Activated CD8-positive, alpha-beta memory T cell treated with anti-CD3 and anti-CD28 coated beads, Interleukin-2, amount 50 U/mL, for 48 hours (primary cell): ENCODE results near the gene TIMM17A.
A peak's percentile ranks its signal among the peaks of the same experiment; 100 is the strongest.
"Not testable (repeated sequence)": the region's sequence is repeated elsewhere in the genome, so short reads cannot be mapped to it uniquely, and the experiment has no call there.

Experiments used
- DNase-seq: peaks from one replicate; pipeline ENCODE4 v3.0.0-alpha.2; 2020

The TIMM17A gene

DNA sequence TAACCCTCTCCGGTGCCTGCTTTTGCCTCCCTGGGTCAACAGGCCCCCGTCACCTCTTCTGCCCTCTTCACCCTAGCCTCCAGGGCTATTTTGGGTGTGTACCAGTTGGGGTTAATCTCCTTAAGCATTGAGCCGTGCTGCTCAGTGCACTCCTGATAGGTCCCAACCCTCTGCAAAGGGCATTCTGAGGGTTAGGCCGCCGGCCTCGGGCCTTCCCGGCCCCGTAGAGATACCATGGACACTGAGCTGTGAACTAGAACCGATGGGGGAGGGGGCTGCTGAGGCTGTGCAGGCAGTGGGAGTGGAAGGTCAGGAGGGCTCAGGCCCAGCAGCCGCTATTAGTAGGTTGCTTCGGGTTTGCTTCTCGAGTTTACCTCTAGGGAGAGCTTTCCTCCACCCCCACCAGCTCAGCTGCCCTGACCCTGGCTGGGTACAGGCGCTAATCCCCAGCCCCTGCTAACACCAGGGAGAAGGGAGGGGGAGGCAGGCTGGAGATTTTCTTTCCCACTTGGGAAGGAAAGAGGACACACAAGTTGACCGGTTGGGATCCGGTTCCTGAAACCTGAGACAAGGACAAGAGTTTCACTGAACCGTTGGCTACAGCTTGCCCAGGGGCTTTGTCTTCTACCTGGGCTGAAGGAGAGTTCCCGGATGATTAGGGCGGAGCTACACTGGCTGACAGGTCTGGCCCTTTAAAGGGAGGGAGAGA lies 13.7 kb upstream of the TIMM17A start:
- DNase-seq = no peak

DNA sequence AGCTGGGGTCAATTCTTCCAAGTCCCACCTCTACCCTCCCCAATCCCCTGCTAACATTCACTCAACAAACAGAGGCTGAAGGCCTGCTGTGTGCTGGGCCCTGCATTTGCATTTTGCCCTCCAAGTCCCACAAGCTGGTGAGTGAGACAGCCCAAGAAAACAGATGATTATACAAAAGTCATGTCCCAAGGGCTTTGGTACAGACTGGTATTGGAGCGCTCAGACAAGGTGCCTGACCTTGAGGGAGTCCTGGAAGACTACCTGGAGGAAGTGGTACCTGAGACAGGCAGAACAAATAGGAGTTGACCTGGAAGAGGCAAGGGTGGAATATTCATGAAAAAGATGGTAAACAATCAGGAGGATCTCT lies 13.2 kb upstream of the TIMM17A start:
- DNase-seq = no peak

DNA sequence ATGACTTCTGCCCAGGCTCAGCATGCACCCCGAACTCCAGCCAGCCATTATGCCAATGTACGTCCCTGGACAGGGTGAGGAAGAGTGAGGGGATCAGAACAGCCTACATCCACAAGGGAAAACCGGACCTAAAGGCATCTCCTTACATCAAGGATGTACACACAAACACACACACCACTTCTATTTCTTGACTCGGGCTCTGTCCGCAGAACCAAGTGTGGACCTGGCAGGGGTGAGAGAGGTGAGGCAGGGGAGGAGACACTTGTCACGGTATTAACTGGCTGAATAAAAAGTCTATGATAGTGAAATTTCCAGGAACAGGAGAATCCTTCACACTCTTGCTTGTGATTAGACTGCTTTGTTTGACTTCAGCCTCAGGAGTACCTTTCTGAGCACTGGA lies 11.3 kb upstream of the TIMM17A start:
- no peak for DNase-seq

DNA sequence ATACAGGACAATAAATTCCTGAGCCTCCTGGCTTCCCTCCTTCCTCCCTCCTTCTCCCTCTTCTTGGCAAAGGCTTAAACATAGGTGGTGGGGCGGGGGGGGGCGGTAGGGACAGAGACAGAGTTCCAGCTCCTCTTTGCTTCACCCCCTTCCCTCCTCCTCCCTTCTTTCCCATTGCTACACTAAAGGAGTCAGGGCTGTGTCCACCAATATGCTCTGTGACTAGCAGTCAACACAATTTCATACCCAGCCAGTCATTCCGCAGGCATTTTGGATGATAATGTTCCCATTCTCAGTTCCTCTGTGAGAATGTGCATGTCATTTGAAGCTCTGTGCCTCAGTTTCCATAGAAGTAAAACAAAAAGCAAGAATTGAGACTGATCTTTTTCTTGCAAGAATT lies 10.7 kb upstream of the TIMM17A start:
- no peak for DNase-seq

DNA sequence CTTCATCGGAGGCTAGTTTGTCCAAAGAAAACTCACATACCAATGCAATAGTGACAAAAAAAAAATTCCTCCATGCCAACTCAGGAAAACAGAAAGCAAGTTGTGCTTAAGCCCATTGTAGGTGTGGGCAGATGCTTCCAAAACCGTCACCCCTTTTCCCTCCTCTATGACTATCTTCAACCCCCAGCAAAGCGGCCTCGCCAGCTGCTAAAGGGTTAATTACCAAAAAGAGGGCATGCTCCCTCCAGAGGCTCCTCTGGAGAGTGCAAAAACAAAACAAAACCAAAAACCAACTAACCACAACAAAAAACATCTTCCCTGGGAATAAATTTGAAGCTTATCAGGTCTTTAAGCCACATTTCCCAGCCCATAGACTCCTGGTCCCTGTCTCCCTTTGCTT lies 10.1 kb upstream of the TIMM17A start:
- DNase-seq = no peak

DNA sequence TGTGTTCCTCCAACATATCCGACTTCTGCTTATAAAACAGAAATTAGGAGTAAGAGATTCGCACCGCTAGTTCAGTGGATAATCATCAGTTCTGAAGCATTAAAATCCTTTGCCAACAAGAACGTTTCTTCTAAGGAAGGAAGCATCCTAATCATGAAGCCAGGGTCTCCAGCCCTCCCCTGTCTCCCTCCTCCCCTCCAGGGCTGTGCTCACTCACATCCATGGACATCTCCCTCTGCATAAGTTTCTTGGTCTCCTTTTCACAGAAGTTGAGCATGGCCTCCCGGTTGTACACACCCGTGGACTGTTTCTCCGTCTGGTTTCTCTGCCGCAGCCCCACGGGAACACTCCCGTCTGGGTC lies 9.5 kb upstream of the TIMM17A start:
- DNase-seq = no peak

DNA sequence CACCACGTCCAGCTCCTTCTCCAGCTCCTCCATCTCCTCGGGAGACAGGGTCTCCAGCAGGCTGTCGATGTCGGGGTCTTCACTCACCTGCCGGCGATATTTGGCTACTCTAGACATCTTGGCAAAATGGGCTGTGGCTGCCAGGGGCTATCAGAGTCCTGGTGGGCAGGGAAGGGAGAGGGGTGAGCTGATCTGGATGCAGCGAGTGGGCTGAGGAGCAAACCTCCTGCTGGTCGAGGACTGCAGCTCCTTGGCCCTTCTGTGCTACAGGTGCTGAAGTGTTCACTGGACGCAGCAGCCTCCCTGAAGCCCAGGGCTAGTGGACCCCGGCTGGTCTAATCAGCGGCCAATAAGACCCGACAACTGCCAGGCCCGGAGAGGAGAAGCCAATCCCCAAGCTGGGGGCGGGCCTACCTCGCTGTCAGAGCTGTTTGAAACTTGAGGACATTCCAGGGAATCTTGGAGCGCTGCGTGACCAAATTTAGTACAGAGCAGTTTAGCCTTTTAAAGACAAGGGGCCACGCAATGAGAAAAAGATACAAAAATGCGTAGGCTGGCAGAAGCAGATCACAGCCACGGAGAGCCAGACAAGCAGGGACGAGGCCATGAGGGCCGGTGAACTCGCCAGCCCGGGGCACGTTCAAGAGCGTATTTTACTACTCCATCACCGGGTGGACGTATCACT lies 8.9 kb upstream of the TIMM17A start, which contains the start of gene LMOD1:
TSS of gene LMOD1 (minus strand) at position 325 of the 685 bp plus-strand sequence. CDS start at position 117, 208 bp downstream.
- DNase-seq = no peak

DNA sequence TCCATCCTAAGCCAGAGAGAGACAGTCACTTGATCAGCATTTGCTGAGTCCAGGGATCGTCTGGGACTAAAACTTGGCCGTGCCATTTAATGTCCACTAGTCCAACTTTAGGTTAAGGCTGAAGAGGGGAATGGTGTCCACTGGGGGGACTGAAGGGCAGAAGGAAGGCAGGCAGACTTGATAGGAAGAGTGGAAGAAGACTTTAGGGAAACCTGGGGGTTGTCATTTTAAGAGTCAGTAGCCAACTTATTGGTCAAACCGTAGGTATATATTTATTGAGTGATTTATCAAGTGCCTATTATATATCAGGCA lies 7.7 kb upstream of the TIMM17A start:
- no peak for DNase-seq

DNA sequence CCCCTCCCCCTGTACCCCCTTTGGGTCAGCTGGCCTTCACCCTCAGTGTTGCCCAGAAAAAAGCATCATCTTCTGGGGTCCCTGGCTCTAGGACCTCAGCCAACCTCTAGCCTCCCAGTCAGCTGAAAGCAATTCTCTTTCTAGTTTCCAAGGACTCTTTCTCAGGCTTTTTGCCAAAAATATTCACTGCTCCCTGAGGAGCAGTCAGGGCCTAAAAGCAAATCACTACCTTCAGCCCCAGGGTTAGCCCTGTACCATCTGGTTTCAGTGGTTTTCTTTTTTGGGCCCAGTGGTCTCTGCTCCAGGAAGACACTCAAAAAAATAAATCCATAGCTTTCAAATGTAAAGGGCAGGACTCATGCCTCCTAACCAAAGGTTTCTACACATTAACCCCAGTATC lies 5.8 kb upstream of the TIMM17A start:
- no peak for DNase-seq

DNA sequence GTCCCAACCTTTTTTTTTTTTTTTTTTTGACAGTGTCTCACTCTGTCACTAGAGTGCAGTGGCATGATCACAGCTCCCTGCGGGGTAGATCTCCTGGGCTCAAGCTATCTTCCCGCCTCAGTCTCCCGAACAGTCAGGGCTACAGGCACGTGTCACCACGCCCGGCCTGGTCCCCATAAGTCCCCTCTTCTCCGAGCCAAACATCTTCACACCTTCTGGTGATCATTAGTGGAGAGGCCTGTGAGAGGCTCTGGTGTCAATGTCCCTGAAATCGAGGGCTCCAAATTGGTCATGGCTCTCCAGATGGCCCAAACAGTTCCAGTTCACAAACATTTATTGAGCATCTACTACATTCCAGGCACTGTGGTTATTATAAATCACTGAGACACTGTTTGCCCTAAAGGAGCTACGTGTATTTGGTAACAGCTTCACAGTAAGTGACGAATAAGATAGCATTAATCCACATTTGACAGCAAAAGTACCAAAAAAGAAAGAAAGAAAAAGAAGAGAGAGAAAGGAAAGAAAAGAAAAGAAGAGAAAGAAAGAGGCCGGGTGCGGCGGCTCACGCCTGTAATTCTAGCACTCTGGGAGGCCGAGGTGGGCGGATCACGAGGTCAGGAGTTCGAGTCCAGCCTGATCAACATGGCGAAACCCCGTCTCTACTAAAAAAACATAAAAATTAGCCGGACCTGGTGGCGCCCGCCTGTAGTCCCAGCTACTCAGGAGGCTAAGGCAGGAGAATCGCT lies 867 bp upstream of the TIMM17A start:
- peak; percentile 61 for DNase-seq

DNA sequence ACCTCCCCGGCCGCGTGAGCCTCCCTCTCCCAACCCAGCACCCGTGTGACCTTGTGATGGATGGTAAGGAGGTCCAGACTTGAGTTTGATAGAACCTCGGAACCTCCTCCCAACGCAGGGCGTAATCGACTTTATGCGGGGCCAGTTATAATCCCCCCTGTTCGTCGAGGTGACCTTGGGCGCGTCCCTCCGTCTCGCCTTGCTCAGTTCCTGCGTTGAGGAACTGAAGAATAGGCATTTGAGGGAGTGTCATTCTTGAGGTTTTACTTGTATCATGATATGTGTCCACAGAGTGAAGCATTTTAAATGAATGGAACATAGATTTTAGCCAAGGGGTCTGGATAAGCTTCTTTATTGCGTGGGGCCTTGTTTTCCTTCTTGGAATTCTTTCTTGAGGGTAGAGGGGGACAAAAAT lies 433 bp downstream of the TIMM17A start:
- DNase-seq = no peak

DNA sequence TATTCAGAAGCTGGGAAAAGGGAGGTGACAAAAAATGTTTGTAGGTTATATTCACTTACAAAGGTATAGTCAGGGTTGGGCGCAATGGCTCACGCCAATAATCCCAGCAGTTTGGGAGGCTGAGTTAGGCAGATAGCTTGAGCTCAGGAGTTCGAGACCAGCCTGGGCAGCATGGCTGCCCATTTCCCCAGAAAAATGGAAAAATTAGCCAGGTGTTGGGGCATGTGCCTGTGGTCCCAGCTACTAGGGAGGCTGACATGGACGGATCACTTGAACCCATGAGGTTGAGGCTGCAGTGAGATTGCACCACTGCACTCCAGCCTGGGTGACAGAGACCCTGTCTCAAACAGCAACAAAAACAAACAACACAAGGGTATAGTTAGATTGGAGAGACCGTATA lies 3.0 kb downstream of the TIMM17A start:
- no peak for DNase-seq

DNA sequence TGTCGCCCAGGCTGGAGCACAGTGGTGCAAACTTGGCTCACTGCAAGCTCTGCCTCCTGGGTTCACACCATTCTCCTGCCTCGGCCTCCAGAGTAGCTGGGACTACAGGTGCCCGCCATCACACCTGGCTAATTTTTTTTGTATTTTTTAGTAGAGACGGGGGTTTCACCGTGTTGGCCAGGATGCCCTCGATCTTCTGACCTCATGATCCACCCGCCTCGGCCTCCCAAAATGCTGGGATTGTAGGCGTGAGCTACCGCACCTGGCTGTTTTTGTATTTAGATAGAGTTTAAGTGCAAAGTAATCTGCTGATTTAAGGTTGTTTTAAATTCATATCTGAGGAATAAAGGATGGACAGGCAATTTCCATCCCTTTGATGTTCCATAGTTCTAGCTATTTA lies 7.1 kb downstream of the TIMM17A start:
- not testable (repeated sequence) for DNase-seq

DNA sequence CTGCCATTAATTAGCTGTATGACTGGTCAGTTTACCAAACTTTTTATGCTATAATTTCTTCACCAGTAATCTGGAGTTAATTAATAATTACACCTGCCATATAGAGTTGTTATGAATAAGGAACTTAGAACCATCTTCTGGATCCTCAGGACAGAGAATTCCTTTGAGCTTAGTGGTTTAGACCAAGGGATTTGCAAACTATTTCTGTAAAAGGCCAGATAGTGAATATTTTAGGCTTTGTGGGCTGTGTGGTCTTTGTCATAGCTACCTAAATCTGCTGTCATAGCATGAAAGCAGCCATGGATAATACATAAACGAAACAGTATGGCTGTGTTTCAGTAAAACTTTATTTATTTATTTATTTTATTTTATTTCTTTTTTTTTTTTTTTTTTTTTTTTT lies 9.0 kb downstream of the TIMM17A start:
- DNase-seq = no peak

DNA sequence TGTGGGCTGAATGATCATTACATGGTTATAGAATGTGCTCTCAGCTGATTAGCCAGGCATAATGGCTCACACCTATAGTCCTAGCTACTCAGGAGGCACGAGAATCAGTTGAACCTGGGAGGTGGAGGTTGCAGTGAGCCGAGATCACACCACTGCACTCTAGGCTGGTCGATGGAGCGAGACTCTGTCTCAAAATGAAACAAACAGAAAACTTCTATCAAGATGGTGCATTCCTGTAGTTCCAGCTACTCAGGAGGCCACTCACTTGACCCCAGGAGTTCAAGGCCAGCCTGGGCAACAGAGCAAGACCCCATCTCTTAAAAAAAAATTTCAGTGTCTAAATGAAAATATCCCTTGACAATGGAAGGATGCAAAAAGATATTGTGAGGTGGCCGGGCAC lies 10.9 kb downstream of the TIMM17A start:
- no peak for DNase-seq

DNA sequence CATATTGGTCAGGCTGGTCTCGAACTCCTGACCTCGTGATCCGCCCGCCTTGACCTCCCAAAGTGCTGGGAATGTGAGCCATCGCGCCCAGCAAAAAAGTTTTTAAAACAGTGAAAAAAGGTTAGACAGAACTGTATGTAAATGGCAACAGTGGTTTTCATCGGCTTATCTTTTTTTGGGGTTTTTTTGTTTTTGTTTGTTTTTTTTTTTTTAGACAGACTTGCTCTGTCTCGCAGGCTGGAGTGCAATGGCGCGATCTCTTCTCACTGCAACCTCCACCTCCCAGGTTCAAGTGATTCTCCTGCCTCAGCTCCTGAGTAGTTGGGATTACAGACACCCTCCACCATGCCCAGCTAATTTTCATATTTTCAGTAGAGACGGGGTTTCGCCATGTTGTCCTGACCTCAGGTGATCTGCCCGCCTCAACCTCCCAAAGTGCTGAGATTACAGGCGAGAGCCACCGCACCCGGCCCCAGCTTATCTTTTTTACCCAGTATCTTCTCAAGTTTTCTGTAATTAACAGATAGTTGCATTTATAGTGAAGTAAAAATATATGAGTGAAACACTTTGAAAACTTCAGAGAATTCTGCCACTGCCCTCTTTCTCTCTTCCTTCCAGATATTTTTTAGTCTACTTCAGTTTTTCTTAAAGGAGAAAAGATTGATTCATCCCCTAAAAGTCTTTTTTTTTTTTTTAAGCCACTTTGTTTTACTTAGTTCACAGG lies 13.1 kb downstream of the TIMM17A start:
- DNase-seq = no peak

DNA sequence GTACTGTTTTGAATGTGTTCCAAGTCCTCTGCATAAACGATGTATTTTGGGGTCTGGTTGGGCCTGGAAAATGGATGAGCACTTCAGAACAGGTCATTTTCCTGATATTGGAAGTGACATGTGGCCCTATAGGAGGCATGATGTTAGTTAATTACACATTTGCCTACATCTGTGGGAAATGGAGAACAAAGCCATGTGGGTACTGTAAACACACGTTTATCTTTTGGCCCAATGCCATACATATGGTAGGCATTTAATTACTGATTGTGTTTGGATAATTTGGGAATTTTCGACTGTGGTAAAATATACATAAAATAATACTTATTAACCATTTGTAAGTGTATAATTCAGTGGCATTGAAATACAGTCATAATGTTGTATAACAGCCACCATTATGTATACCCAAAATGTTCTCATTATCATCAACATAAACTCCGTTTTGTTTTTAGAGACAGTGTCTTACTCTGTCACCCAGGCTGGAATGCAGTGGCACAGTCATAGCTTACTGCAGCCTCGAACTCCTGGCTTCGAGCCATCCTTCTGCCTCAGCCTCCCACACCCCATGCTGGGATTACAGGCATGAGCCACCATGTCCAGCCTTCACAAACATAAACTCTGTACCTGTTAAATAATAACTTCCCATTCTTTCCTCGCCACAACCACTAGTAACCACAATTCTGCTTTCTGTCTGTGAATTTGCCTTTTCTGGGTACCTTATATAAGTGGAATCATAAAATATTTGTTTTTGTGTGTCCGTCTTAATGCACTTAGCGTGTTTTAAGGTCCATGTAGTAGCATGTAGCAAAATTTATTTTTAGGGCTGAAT lies 15.2 kb downstream of the TIMM17A start:
- no peak for DNase-seq

DNA sequence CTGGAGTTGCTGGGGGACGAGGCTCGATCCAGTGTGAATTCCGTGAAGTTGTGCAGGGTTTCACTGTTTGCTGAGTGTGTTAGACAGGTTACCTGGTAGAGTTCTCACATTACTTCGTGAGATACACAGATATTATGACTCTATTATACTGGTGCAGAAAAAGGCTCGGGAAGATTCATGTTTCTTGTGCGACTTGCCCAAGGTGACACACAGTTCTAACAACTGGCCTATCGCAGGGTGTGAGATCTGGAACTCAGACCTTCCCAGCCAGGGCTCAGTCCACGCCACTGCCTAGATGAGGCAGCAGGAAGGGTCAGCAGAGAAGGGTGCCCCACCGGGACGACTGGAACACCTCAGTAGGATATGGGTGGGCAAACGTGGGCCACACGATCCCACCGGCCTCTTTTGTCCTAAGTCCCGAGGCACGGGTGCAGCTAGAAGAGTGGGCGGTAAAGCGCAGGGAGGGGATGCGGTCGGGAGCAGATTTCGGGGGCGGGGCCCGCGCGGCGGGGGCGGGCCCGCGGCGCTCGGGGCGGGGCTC lies 26.8 kb downstream of the TIMM17A start:
- peak; percentile 87 for DNase-seq

DNA sequence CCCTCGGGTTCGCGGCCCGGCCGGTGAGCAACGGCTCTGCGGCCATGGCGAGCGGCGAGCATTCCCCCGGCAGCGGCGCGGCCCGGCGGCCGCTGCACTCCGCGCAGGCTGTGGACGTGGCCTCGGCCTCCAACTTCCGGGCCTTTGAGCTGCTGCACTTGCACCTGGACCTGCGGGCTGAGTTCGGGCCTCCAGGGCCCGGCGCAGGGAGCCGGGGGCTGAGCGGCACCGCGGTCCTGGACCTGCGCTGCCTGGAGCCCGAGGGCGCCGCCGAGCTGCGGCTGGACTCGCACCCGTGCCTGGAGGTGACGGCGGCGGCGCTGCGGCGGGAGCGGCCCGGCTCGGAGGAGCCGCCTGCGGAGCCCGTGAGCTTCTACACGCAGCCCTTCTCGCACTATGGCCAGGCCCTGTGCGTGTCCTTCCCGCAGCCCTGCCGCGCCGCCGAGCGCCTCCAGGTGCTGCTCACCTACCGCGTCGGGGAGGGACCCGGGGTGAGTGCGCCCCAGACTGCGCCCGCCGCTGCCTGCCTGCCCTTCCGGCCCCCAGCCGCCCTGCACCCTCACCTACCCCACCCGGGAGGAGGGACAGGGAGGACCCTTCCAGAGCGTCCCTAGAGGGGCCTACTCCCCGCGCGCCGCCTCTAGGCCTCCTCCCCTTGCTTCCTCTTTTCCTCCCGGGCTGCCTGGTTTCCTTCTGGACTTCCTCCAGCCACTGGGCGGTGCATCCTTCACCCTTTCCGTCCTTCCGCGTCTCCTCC lies 27.5 kb downstream of the TIMM17A start, which contains the start of gene RNPEP:
TSS of gene RNPEP (plus strand) at position 26 of the 757 bp plus-strand sequence. CDS start at position 45, 19 bp downstream.
- peak; percentile 78 for DNase-seq

DNA sequence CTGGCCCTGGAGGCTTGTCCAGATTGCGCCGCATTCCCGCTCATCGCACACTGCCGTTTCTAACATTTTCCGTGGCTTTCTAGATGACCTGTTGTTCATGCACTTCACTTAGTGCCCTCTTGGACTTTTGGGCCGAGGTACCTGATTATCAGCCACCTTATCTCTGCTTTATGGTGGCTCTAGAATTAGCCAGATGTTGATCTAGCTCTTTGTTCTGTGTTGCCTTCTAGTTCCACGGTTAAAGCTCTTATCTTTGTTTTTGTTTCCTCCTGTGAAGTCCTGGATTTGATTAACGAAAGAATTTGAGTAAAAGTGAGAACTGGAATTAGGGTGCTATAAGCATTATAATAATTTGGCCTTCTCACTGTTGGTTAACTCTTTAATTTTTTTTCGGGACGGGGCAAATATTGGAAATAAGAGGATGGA lies 28.1 kb downstream of the TIMM17A start:
- DNase-seq = no peak

DNA sequence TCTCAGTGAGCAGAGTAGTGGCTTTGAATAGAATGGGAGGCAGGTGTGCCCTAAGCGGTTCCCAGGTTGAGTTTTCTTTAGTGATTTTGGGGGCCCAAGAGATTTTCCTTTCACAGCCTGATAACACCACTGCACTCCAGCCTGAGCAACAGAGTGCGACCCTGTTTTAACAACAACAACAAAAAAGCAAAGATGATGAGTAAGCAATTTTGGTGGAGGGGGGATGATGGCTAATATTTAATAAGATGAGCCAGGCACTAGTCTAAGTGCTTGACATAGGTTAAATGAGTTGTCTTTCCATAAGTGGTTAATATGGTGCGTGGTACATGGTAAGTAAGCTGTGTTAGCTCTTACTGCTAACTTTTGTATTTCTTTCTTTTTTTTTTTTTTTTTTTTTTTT lies 29.1 kb downstream of the TIMM17A start:
- DNase-seq = no peak
